ENCODE results near the gene EPS8L3.

- no peak for TF ChIP-seq CTCF (IDR thresholded peaks at IDR 0.05)
- TF ChIP-seq POLR2A (IDR thresholded peaks at IDR 0.05), result no peak
These were observed 51.3 kb downstream of the EPS8L3 start for GRCh38 chr1:109712321-109712864.

Measured in heart left ventricle (tissue), 13 donors.